ENCODE data around the gene EXOC3L2.
"Not testable (repeated sequence)": the region's sequence is repeated elsewhere in the genome, so short reads cannot be mapped to it uniquely, and the experiment has no call there.

Gene EXOC3L2

GRCh38 chr19:45245334-45245787, at the start of gene EXOC3L2:
EXOC3L2 (minus strand) TSS chr19:45245407; CDS start chr19:45239045, 6,362 bp downstream.
- DNase-seq: no peak

- no peak for DNase-seq
Observed at GRCh38 chr19:45294291-45295029, 49.3 kb upstream of the EXOC3L2 start.

DNA sequence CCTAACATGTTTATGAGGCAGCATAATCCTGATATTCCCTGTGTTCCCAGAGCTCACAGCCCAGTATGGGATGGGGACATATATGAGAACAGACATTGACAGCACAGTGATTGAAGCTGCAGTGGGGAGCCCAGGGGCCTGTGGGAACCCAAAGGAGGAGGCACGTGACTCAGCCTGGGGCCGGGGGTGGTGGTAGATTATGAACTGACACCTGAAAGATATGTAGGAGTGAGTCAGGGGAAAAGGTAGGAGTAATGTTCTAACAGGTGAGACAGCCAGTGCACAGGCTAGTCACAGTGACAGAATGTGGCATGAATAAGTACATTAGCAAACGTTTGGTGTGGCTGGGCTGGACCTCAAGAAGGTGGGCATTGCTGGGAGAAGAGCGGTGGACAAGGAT, 48.5 kb upstream of the EXOC3L2 start:
- DNase-seq: no peak

DNA sequence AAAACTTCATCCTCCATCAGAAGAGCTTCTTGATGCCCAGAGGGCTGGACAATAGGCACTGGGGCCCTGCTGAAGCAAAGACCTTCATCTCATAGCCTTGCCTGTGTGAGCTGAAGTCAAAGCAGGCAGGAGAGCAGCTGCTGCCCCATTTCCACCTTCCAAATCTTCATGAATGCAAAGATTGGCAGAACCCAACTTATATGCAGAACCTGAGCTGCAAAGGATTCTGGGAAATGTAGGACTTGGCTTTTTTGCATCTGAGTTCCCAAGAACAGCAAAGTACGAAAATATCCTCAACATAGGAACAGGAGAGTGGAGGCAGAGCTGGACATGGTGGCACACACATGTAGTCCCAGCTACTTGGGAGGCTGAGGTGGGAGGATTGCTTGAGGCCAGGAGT, 46.6 kb upstream of the EXOC3L2 start:
- no peak for DNase-seq

DNA sequence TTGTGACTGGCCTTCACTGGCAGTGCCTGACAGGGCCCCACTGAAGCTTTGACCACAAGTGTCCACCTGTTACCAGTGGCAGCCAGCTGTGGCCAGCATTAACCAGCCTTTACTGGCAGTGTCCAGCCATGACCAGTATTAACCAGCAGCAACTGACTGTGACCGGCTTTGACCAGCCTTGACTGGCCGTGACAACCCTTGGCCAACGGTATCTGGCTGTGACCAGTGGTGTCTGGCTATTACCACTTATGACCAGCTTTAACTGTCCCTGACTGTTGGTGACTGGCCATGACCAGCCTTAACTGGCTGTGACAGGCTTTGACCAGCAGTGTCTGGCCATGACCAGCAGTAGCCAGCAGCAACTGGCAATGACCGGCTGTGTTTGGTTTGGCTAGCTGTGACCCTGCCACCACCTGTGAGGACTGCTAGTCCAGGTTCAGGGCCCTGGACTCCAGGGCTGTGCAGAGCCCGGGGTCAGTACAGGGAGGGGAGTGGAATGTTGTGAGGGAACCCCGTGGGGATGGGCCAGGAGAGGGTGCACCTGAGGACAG, 45.2 kb upstream of the EXOC3L2 start:
- DNase-seq: no peak

DNA sequence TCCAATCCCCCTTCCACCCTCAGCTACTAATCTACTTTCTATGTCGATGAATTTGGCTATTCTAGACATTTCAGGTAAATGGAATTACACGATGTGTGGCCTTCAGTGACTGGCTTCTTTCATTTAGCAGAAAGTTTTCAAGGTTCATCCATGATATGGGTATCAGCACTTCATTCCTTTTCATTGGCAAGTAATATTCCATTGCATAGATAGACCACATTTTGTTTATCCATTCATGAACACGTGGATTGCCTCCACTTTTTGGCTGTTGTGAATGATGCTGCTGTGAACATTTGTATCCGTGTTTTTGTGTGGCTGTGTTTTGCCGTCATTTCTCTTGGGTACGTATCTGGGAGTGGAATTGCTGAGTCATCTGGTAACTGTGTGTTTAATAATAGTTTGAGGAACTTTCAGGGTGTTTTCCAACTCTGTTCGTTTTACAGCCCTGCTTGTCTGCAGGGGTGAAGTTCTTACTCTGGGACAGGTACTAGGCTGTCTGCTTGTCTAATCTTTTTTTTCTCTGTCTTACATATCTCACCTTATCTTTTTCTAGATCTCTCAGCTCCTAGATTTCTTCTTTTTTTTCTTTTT, 38.3 kb upstream of the EXOC3L2 start:
- DNase-seq: no peak

DNA sequence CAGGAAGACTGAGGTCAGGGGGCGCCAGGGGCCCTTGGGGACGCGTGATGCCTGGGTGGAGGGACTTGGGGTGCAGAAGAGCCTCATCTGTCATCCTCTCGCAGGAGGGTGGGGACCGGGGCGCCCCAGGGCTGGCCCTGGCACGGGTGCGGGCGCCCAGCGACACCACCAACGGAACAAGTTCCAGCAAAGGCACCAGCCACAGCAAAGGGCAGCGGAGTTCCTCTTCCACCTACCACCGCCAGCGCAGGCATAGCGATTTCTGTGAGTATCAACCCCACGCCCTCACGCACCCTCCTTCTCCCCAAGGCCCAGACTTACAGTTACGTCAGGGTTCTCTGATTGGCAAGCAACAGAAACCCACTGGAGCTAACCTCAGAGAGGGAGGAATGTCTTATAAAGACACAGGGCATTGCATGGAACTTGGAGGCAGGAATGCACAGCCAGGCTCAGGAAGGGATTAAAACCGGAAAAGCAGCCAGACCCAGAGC, 35.3 kb upstream of the EXOC3L2 start:
- no peak for DNase-seq

- DNase-seq: no peak
Observed at GRCh38 chr19:45279587-45280192, 34.5 kb upstream of the EXOC3L2 start.

GRCh38 chr19:45278087-45278486, 32.9 kb upstream of the EXOC3L2 start:
- DNase-seq: no peak

DNA sequence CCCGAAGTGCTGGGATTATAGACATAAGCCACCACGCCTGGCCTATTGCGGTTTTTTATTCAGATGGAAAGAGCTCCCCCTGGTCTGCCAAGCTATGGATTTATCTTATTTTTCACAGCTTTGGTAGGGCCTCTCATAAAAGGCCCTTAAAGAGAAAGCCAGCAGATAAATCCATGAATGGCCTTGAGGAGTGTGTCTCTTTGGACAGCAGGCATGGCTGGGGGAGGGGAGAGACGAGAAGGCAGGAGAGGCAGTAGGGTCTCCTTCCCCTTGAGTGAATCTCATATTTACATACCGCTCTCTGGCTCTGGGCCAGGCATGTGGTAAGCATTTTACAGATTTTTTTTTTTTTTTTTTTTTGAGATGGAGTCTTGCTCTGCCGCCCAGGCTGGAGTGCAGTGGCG, 31.1 kb upstream of the EXOC3L2 start:
- DNase-seq: no peak

GRCh38 chr19:45275370-45275971, 30.3 kb upstream of the EXOC3L2 start:
- no peak for DNase-seq

DNA sequence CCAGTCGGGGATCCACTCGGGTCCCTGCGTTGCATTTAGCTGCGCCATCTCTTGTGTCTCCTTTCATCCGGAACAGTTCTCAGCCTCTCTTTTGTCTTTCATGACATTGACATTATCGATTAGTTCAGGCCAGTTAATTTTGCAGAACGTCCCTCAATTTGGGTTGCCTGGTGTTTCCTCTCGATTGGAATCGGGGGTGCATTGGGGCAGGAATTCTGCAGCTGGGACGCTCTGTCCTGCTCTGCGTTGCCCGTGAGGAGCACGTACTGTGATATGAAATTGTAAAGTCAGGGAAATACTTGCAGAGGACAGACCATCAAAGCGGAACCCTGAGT, 28.3 kb upstream of the EXOC3L2 start:
- DNase-seq: no peak

- no peak for DNase-seq
Observed at GRCh38 chr19:45271735-45272108, 26.5 kb upstream of the EXOC3L2 start.

DNA sequence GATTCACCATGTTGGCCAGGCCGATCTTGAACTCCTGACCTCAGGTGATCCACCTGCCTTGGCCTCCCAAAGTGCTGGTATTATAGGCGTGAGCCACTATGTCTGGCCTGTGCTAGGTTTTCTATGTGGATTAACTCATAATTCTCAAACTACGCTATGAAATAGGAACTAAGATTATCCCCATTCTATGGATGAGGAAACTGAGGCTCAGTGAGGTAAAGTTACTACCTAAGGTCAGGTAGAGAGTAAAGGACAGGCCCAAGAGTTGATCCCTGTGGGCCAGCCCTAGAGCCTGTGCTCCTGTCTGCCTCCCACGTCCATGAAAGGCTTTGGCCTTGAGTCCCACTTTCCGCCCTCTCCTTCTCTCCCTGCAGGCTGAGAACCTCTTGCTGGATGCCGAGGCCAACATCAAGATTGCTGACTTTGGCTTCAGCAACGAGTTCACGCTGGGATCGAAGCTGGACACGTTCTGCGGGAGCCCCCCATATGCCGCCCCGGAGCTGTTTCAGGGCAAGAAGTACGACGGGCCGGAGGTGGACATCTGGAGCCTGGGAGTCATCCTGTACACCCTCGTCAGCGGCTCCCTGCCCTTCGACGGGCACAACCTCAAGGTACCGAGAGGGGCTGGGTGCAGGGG, 26.0 kb upstream of the EXOC3L2 start:
- no peak for DNase-seq

DNA sequence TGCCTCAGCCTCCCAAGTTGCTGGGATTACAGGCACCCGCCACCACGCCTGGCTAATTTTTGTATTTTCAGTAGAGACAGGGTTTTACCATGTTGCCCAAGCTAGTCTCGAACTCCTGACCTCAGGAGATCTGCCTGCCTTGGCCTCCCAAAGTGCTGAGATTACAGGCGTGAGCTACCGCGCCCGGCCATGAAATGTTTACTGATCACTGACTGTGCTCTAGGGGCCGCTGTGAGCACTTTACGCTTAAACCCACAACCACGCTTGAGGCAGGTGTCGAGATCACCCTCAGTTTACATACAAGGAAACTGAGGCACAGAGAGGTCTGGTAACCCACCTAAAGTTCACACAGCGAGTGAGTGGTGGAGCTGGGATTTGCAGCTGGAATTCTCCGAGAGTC, 24.7 kb upstream of the EXOC3L2 start:
- not testable (repeated sequence) for DNase-seq

GRCh38 chr19:45267296-45267695, 22.1 kb upstream of the EXOC3L2 start:
- DNase-seq: no peak

GRCh38 chr19:45265375-45265774, 20.2 kb upstream of the EXOC3L2 start:
- no peak for DNase-seq

DNA sequence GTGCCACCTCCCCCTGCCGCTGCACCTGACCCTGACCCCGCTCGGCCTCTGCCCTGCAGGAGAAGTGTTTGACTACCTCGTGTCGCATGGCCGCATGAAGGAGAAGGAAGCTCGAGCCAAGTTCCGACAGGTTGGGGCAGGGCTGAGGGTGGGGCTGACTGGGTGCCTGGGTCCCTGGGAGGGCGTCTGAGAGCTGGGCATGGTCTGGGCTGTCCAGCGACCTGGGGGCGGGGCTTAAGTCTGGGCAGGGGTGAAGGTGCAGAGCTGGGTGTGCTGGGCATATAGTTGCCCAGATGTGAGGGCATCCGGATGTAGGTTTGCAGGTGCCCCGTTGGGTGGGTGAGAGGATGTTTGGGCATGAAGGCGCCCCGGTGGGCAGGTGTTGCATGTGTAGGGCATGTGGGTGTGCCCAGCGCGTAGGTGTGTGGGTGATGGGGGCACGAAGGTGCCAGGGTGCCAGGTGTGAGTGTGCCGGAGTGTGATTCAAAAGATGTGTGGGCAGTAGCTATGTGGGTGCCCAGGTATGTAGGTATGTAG, 19.6 kb upstream of the EXOC3L2 start:
- DNase-seq: no peak

- no peak for DNase-seq
Observed at GRCh38 chr19:45263013-45263412, 17.8 kb upstream of the EXOC3L2 start.

- no peak for DNase-seq
Observed at GRCh38 chr19:45262570-45262969, 17.4 kb upstream of the EXOC3L2 start.

DNA sequence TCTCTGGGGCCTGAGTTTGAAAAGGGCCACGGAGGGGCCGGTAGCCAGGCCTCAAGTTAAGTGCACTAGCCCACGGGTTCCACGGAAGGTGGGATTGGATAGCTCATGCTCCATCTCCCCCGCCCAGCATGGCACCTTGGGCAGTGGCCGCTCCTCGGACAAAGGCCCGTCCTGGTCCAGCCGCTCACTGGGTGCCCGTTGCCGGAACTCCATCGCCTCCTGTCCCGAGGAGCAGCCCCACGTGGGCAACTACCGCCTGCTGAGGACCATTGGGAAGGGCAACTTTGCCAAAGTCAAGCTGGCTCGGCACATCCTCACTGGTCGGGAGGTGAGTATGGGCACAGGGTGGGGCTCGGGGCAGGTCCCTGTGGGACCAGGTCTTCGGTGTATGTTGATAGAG, 13.7 kb upstream of the EXOC3L2 start:
- no peak for DNase-seq

DNA sequence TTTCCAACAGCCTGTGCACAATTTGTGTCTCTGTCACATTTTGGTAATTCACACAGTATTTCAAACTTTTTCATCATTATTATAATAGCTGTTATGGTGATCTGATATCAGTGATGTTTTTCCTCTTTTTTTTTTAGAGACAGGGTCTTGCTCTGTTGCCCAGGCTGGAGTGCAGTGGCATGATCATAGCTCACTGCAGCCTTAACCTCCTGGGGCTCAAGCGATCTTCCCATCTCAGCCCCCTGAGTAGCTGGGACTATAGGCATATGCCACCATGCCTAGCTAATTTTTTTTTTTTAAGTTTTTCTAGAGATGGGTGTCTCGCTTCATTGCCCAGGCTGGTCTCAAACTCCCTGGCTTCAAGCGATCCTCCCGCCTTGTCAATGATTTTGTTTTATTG, 11.6 kb upstream of the EXOC3L2 start:
- no peak for DNase-seq
